Temporal lobe (tissue), 1 donor: ENCODE results near the gene NACC2. TPM values are rescaled to one million over a fixed set of nuclear protein-coding genes. Genes with fewer than 3 reads are reported as not detected.

Source experiments
- total RNA-seq: library from RNA; depleted of rRNA; stranded (reverse); fragments of >200 nt; gene quantifications from one replicate; pipeline ENCODE4 v1.2.3, GENCODE V29; 2014

Gene NACC2
- total RNA-seq, 1 donor from 2014 or later, result 3.9 TPM

Other genes starting within 250 kb of the NACC2 start
- gene CAMSAP1, start 187.7 kb downstream of the NACC2 start, total RNA-seq, result 130 TPM
- 24.6 TPM for gene UBAC1, start 133.9 kb downstream of the NACC2 start, total RNA-seq
- 16.5 TPM for gene TMEM250, start 23.6 kb upstream of the NACC2 start, total RNA-seq
- gene LHX3, start 109.8 kb upstream of the NACC2 start, total RNA-seq, result under 0.01 TPM
- gene QSOX2, start 150.5 kb upstream of the NACC2 start, total RNA-seq, result 8.4 TPM
- under 0.01 TPM for gene CCDC187, start 208.8 kb upstream of the NACC2 start, total RNA-seq
- 49.7 TPM for gene GPSM1, start 232.2 kb upstream of the NACC2 start, total RNA-seq